Adrenal gland (tissue), 5 donors: ENCODE measurements around the gene XG.
"Not testable (repeated sequence)": the region's sequence is repeated elsewhere in the genome, so short reads cannot be mapped to it uniquely, and the experiment has no call there.

Source experiments
- CTCF ChIP-seq, 6 experiments: fragments of 450-650 bp in 4 of 6; fragments of 200-600 bp in 2 of 6; sonication (generic) in 1 of 6; IDR thresholded peaks; 1 replicate in 5 of 6; 2 replicates in 1 of 6; pipeline versions ENCODE4 v1.5.1 to v1.8.0; 2016 to 2021; ENCODE audit warnings: antibody characterized with exemption in 6 of 6, mild to moderate bottlenecking in 2 of 6, moderate library complexity in 1 of 6
- POLR2A ChIP-seq, 2 donors: fragments of 450-650 bp; IDR thresholded peaks; one replicate each; pipeline ENCODE4 v1.6.1; 2017; ENCODE audit warnings: antibody characterized with exemption in 2 of 2, mild to moderate bottlenecking in 2 of 2, moderate library complexity in 1 of 2
- donor health status: DM: no; HTN: no; CAD: no.

- peak; percentile 34 to 75 (median 64) for TF ChIP-seq CTCF (IDR thresholded peaks at IDR 0.05)
- not testable (repeated sequence) for TF ChIP-seq POLR2A (IDR thresholded peaks at IDR 0.05)
Observed at GRCh38 chrX:2812161-2812907, 60.5 kb downstream of the XG start.
